ELR (cell line): ENCODE results near the gene LRFN4.

Experiments
- DNase-seq: peaks from one replicate; pipeline ENCODE4 v3.0.0-alpha.2; 2015; ENCODE audit warnings: low read depth

Gene LRFN4

DNA sequence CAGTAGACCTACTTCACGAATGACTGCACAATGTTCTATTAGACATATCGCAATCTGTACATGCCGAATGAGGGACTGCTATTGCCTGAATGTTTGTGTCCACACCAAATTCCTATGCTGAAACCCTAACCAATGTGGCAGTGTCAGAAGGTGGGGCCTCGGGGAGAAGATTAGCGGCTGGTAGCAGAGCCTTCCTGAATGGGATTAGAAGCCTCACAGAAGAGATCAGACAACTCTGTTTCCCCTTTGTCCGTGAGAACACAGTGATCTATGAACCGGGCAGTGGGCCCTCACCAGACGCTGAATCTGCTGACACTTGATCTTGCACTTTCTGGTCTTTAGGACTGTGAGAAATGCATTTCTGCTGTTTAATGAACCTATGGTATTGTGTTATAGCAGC, 33.1 kb downstream of the LRFN4 start:
- no peak for DNase-seq

- DNase-seq, result peak; percentile 98
These were observed 35.2 kb downstream of the LRFN4 start for GRCh38 chr11:66891851-66892660.

DNA sequence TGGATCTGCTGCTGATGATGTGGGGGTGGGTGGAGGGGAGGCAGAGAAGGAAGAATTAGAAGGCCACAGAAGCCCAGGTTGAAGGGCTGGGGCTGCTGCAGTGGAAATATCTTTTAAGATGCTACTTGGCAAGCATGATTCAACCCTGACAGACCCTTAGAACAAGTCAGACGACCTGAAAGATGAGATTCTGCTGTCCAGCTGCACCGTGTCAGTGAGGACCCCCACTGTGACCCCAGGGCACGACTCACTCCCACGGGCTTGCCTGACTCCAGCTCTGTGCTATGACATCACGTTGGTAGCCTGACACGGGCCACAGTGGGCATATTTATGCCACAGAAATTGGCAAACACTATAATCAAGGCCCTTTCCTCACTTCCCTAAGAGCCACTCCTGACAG, 36.0 kb downstream of the LRFN4 start:
- peak; percentile 29 for DNase-seq

- DNase-seq, result no peak
These were observed 37.3 kb downstream of the LRFN4 start for GRCh38 chr11:66894141-66894540.

DNA sequence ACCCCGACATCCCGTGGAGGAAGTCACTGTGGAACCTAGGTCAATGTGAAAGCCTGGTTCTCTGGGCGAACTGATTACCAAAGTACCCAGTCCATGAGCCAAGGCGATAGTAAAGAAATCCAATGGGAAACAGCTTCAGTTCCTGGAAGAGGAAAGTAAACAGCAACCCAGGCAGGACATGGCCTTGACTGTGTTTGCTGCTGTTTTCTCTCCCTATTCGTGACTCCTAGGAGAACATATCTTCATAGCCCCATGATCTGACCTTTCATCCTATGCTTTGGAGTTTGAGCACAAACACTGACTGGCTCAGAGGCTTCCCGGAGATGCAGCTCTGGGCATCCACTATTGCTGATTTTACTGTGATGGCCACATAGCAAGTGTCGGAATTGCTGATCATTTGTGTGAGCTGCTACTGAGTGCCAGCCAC, 45.1 kb downstream of the LRFN4 start:
- DNase-seq, result no peak

DNA sequence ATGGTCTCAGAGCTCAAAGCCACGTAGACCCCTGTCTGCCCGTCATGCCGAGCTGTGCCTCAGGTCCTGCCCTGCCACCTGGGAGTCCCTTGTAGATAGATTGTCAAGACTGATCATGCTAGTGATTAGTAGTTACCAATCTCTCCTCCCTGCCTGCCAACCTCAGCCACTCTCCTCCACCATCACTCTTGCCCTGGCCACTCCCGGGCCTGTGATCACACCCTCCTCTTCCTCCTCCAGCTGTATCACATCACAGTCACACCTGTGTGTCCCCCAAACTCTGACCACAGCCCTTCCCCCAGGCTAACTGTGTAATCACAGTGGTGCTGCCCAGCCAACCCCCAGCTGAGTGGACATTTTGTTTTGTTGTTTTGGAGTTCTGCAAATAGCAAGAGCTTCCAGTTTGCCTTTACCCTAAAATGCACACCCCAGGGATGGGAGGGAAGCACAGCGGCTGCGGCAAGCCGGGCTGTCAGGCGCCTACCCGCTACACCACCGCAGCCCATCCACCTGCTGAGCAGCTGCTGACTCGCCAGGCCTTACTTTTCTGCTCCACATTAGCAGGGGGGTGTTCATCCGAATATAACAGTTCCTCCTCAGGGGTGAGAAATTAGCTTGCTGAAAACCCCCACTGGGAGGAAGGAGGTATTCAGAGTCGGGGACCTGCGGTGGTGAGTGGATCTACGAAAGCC, 45.8 kb downstream of the LRFN4 start:
- DNase-seq, result no peak

DNA sequence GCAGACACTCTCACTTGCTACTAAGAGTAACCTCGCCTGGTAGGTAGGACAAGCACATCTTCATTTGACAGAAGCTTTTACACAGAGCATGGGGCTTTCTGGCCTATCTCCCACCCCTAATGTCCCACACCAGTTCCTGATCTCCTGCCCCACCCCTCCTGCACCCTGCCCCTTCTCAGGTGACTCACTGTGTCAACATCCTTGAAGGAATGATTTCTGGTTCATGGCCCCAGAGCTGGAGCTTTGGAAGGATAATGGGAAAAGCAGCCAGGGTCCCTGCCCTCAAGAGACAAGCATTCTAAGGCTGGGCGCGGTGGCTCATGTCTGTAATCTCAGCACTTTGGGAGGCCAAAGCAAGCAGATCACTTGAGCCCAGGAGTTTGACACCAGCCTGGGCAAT, 47.2 kb downstream of the LRFN4 start:
- DNase-seq, result peak; percentile 37

DNA sequence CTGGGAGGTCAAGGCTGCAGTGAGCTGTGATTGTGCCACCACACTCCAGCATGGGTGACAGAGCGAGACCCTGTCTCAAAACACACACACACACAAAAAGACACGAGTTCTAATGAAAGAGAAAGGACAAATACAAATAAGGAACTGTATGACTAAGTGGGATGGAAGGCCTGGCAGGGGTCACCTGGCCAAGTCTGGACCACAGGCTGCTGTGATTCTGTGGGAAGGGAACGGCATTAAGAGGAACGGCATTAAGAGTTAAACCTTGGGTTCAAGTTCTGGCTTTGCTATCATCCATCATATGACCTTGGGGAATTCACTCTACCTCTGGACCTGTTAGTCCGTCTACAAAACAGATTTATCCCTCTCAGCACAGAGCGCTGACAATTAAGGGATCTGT, 47.7 kb downstream of the LRFN4 start:
- no peak for DNase-seq

- no peak for DNase-seq
These were observed 48.2 kb downstream of the LRFN4 start for GRCh38 chr11:66904981-66905521.

DNA sequence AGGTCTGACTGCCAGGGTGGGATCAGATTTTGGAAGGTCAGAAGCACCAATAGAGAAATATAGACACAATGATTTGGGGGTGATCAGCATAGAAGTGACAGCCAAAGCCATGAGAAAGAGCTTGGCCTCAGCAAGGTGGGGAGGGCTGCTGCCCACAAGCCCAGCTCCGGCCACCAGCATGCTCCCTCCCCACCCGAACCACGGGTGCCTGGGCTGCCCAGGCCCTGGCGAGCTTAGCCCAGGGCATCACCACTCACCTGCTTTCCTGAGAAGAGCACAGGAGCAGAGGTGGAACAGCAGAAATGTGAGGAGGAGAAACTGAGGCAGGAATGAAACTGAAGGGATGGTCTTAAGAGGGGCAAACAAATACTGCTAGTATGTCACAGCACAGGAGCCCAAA, 48.8 kb downstream of the LRFN4 start:
- DNase-seq, result no peak

DNA sequence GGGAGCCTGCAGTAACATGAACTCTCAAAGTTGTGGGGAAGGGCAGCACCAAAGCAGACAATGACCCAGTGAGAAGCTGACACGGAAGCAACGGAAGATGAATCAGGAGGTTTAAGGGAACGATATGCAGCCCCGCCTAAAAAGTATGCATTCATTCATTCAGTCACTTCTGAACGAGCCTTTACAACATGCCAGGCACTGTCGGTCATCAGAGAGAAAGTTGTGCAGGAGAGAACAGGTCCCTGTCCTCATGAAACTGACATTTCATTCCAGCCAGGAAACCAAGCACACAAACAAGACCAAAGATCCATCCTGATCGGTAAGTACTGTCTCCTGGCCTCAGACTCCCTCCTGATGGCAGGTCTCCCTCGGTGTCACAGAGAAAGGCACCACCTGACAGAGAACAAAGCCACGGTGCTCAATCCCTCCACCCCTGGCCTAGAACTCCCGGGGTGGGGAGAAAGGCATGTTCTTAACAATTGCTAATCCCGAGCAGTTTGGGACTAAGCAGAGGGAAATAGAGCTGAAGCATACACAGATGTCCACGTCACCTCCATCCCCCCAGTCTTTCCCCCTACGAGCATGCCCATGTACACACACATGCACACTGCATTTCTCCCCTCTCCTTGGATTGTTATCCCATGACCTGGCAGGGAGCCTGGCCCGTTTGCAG, 49.3 kb downstream of the LRFN4 start:
- DNase-seq, result no peak

DNA sequence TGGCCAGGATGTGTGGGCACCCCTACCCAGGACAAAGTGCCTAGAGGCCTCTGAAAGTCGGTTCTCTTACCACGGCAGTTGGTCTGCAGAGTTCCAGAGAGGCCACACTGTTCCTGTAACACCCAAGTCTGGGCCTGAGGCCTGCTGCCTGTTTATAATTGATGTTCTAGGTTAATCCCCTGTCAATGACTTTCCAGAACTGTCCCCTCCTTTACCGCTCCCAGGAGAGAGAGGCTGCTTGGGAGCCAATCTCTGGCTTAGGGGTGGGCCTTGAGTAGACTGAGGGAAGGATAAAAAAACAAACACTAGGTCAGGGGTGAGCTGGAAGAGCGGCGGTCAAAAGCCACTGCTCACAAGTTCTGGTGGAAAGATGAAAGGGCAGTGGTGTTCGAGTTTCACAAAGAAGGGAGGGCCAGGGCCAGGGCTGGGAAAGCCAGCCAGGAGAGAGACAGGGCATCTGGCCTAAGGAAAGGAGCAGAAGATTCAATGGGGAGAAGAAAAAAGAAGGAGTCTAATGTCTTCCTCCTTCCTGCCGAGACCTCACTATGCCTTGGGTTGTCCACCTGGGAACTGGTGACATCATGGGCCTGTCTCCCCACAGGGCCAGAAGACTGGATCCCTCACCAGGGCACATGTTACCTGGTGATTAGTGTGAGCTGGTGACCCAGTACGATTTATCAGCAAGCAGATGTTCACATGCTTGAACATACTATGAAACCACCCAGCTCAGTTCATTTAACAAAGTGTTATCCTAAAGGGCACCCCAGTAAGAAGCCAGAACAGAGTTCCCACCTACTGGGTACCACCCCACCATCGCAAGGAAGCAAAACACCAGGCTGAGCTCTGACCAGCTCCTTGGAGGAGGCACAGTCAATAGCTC, 51.1 kb downstream of the LRFN4 start:
- no peak for DNase-seq

GRCh38 chr11:66909181-66909580, 52.3 kb downstream of the LRFN4 start:
- DNase-seq, result no peak

DNA sequence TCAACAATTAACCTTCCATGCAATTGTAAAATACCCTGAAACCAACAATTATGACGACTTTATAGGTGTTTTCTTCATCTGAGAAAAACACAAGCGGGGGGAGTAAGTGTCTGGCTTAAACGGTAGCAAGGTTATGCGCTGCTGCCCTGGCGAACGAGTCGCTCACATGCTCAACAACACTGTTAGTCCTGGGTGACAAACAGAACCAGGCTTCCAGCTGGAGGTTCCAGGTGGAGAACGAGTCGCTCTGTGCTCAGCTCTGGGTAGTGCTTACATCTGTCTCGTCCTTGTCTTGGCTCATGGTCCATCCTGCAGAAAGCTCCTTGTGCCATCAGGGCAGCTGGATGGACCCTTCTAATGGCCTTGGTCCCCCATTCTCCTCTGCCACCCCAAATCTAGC, 53.2 kb downstream of the LRFN4 start:
- no peak for DNase-seq
